Activated T-helper 17 cell treated with anti-CD3 and anti-CD28 coated beads, Interleukin-2, amount 50 U/mL, for 72 hours (primary cell): ENCODE results near the gene UBXN6. TPM values are rescaled to one million over a fixed set of nuclear protein-coding genes. Genes with fewer than 3 reads are reported as not detected.

ENCODE experiments used
- ATAC-seq: fragments of 150-1000 bp; cut with Tn5 transposase; replicated peaks from 2 replicates; pipeline ENCODE4 v1.10.0; 2021; ENCODE audit warnings: mild to moderate bottlenecking, moderate library complexity
- H3K27ac Mint-ChIP-seq: one replicate; pipeline ENCODE4 v1.8.0; 2022; ENCODE audit warnings: mixed read lengths
- H3K27me3 Mint-ChIP-seq: one replicate; pipeline ENCODE4 v1.8.0; 2022; ENCODE audit warnings: mixed read lengths
- H3K36me3 Mint-ChIP-seq: one replicate; pipeline ENCODE4 v1.8.0; 2022; ENCODE audit warnings: low read depth, mild to moderate bottlenecking, mixed read lengths
- H3K4me1 Mint-ChIP-seq: one replicate; pipeline ENCODE4 v1.8.0; 2022; ENCODE audit warnings: mixed read lengths
- H3K4me3 Mint-ChIP-seq: one replicate; pipeline ENCODE4 v1.8.0; 2022; ENCODE audit warnings: mild to moderate bottlenecking, mixed read lengths
- H3K9me3 Mint-ChIP-seq: one replicate; pipeline ENCODE4 v1.8.0; 2022; ENCODE audit warnings: mixed read lengths
- total RNA-seq, 2 donors: library from RNA; stranded (reverse); gene quantifications; one replicate each; pipeline ENCODE4 v1.2.3, GENCODE V29; 2022

Gene UBXN6
- total RNA-seq, 2 donors from 2014 or later: 37.4 to 40.1 TPM

DNA sequence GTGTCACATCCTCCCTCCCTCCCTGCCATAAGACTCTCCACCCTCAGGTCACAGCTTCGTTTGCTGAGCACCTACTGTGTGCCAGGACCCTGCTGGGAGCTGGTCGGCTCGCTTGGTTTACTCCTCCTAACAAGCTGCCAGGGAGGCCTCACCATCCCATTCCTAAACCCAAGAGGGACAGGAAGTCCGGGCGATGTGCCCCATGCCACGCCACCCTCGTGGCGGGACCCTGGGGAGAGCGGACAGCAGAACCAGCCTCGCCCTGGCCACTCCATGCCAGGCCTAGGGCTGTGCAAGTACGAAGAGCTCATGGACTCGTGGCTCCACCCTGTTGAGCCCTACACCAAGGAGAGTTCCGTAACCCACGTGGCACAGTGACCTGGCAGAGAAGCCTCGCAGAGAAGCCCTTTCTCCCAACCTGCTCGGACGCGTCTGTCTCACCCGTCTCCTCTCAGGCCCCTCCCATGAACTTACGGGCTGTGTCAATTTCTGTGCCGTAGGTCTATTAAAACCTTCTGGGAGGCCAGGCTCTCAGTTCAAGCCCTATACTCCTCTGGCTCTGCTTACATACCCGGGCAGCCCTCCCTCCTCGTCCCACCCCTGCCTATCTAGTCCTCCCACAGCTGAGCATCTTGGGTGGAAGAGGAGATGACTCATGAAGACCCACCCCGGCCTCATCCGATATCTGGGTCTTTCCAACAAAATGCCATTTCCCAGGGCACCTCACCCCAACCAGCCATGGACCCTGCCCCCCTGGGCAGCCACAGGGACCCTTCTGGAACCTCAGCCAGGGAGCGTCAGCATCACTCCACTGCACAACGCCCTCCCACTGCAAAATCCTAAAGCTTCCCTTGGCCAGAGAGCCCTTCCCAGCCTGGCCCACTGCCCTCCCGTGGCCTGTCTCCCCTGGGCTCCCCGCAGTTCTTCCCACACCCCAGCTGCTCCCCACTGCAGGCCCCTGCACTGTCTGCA, 2.6 kb downstream of the UBXN6 start:
- Mint-ChIP-seq H3K36me3 (peaks cover 20% of the 10 kb centered on the region), H3K27me3 (no peaks in the 10 kb centered on the region), H3K27ac (peak overlapping the region; percentile 41), H3K4me1 (peaks cover 15% of the 10 kb centered on the region), H3K9me3 (no peaks in the 10 kb centered on the region), H3K4me3 (no peak overlapping the region)
- no peak for ATAC-seq

DNA sequence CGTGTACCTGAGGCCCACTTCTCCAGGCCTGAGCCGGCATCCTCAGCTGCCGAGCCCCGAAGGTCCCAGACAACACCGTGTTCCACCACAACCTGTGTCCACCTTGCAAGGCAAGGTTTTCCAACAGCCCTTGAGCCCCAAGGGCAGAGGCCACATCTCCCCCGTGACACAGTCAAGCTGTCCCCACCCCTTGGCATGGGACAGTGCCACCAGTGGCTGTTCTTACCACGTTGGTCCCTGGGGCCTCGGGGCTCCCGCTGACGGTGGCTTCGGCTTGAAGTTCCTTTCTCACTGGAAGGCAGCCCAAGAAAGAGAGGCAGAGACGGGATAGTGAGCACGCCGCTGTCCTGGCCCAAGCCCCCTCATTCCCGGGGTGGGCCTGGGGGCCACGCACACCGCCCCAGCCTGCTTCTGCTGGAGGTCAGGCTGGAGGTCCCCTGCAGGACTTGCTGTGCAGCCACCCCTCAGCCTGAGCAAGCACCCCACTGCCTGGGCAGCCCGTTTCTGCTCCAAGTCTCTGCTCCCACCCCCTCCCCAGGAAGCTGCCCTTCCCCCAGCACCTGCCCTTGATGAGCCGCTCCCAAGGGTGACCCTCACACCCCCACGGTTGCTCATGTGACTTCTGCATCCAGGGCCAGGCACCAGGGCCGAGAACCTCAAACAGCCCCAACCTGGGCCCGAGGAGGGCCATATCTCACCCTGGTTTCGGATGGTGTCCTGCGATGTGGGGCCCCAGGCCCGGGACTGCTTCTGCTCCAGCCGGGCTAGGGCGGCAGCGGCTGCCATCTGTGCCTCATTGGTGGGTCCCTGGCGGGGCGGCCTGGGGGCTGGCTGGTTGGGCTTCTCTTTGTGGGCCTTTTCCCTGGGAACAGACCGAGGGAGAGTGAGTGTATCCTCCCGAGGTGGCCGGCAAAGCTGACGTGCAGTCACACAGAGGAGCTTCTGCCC, 4.1 kb downstream of the UBXN6 start:
- no peaks in the 10 kb centered on the region for H3K27me3 Mint-ChIP-seq
- no peak overlapping the region for H3K27ac Mint-ChIP-seq
- no peaks in the 10 kb centered on the region for H3K9me3 Mint-ChIP-seq
- no peak overlapping the region for H3K4me3 Mint-ChIP-seq
- peaks cover 15% of the 10 kb centered on the region for H3K4me1 Mint-ChIP-seq
- peaks cover 35% of the 10 kb centered on the region for H3K36me3 Mint-ChIP-seq
- ATAC-seq: no peak

DNA sequence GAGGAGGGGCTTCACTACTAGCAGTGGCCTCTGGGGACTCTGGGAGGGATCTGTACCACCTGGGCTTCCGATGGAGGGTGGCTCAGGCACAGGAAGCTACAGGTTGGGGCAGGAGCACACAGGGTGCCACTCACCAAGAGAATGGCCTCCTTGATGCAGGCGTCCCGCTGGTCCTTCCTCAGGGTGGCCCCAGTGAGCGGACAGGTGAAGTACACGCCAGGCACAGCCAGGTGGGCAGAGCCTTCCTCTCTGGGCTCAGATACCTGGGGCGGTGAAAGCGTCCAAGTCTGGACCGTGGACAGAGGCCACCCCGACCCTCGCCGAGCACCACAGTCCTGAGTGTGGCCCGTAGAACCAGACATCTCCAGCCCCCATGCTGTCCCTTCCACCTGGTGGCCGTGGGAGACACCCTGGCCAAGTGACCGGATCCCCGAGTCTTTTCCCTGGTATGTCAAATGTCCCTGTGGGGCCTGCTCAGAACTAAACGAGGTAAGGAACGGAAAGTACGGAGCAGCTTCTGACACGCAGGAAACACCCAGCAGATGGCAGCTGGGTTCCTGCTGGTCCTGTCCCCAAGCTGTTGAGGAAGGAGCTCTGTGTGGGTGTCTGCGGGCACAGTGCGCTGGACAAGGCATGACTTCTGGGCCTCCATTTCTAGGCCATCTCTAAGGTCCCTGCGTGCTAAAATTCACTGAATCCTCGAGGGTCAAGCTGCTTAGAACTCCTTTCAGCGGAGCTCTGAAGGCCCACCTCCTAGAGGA, 5.2 kb downstream of the UBXN6 start:
- Mint-ChIP-seq H3K27ac (no peak overlapping the region), H3K27me3 (no peaks in the 10 kb centered on the region), H3K36me3 (peaks cover 40% of the 10 kb centered on the region), H3K4me1 (peaks cover 10% of the 10 kb centered on the region), H3K4me3 (no peak overlapping the region), H3K9me3 (no peaks in the 10 kb centered on the region)
- ATAC-seq: no peak

DNA sequence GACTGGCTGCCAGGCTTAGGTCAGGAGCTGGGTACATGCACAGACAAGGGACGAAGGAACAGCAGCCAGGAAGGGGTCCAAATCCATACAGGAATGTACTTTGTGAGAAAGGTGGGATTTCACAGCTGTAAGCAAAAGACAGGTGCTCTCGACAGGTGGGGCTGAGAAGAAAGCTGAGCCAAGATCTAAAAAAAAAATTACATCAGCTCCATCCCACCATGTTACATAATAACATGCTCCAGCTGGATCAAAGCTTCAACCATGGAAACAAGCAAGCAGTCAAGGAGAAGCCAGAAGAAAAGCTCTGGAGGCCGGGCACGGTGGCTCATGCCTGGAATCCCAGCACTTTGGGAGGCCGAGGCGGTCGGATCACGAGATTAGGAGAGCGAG, 8.0 kb downstream of the UBXN6 start:
- no peak for ATAC-seq
- Mint-ChIP-seq H3K27ac (no peak overlapping the region), H3K27me3 (no peaks in the 10 kb centered on the region), H3K9me3 (no peaks in the 10 kb centered on the region), H3K4me3 (no peak overlapping the region), H3K36me3 (peaks cover 41% of the 10 kb centered on the region), H3K4me1 (no peaks in the 10 kb centered on the region)

DNA sequence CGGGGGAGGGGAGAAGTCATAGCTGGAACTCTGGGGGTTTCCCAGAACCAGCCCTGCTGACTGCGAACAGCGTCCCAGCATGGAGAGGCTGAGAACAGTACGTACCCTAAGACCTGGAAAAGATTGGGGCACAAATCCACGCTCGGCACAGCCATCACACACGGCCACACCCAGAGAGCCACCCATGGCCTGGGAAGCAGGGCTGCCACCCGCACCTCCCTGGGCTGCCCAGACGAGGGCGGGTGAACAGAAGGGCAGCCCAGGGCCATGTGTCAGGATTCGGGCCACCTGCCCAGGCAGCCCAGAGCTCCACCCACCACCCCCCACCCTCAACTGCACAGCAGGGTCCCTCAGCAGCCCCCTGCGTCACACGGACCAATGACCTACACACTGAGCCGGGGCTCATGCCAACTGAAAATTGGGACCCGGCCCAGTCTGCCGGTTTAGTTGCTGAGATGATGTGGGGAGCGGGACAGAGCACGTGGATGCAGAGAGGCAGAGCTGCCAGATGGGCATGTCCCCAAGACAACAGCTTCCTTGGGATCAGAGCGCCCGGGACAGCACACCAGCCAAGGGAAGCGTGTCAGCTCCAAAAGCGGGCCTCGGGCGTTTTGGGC, 8.5 kb downstream of the UBXN6 start:
- Mint-ChIP-seq H3K36me3 (peaks cover 46% of the 10 kb centered on the region), H3K27ac (no peak overlapping the region), H3K4me3 (no peak overlapping the region), H3K9me3 (no peaks in the 10 kb centered on the region), H3K4me1 (no peaks in the 10 kb centered on the region), H3K27me3 (no peaks in the 10 kb centered on the region)
- no peak for ATAC-seq

DNA sequence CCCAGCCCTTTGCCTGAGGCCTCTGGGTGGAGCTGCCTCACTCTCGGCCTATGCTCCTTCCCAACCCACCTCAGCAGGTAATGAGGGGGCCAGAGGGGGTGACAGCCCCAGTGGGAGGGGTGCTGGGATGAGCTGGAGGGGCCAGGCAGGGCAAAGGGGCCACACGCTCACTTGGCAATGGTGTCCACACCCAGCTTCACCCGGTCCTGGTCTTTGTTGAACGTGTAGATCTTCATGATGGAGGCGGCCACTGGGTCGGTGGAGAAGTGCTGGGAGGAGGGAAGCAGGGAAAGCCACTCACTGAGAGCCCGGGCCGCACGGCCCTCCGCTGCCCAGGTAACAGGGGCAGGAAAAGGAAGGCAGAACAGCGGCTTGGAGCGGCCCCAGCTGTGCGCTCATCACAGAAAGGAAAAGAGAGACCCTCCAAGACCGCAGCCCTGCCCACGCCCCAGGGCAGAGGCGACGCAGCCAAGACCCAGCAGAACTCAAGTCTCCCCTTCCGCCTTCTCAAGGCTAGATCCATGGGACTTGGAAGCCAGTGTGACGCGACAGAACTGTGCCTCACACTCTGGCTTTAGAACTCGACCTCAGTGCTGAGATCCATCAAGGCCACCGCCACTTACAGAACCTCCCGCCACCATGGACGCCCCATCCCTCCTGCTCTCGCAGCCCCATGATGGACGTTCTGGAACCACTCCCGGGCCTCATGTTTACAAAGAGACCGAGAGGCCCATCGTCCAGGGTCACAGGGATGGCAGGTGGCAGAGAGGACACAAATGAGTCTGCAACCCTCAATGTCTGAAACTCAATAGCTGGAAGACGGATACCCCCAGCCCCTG, 9.2 kb downstream of the UBXN6 start:
- Mint-ChIP-seq H3K9me3 (no peaks in the 10 kb centered on the region), H3K36me3 (peaks cover 46% of the 10 kb centered on the region), H3K27me3 (no peaks in the 10 kb centered on the region), H3K27ac (no peak overlapping the region), H3K4me1 (no peaks in the 10 kb centered on the region), H3K4me3 (no peak overlapping the region)
- ATAC-seq: no peak

DNA sequence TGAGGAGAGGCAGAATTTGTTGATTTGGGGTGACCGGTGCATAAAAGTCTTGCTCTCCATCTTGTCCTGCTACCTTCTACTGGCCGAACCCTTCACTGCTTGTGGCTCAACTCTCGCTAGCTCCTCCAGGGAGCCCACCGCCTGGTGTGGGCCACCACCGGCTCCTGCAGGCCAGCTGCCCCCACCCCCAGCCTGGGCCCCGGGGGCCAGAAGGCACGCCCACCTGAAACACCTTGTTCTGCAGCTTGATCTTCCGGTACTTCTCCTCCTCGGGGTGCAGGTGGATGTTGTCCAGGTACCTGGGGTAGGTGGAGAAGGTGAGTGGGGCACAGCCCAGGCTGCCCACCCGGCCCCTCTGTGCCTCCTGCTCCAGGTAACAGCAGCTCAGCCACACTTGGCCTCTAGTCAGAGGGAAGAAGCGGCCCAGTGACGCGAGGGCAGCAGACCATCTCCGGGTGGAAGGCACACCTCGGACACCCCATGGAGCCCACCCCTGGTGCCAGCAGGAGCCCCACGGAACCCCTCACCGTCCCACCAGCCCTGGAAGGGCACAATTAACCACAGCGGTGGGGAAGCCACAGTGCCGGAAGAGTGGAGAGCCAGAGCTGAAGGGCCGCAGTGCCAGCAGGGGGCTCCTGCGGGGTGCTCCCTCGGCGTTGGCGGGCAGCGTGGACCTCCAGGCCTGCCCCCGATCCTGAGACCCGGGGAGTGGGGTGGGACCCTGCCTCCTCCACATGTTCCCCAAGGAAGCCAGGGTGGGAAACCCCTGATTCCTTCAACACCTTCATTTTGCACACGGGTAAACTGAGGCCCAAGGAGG, 10.1 kb downstream of the UBXN6 start:
- Mint-ChIP-seq H3K4me3 (no peak overlapping the region), H3K27me3 (no peaks in the 10 kb centered on the region), H3K4me1 (no peaks in the 10 kb centered on the region), H3K36me3 (peaks cover 46% of the 10 kb centered on the region), H3K27ac (no peak overlapping the region), H3K9me3 (no peaks in the 10 kb centered on the region)
- ATAC-seq: no peak

DNA sequence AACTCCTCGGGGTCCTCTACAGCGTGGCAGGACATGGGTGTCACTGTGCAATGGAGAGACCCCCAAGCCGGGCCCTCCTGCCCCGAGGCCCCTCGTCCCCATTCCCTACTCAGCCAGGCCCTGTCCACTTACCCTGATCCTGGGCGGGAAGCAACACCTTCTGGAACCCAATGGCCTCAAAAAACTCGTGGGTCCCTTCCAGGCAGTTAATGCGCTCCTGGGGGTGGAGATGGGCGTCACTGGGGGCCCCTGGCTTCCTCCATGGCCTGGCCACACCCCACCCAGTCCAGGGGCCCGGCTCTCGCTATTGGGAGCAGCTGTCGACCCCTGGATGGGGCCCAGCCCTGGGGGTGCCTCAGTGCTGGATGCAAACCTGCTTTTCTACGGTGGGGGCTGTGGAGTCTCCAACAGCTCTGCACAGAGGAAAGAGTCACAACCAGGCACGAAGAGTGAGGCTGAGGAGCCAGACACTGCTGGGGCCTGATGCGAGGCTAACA, 10.8 kb downstream of the UBXN6 start:
- no peak overlapping the region for H3K27ac Mint-ChIP-seq
- no peaks in the 10 kb centered on the region for H3K27me3 Mint-ChIP-seq
- ATAC-seq: no peak
- H3K4me1 Mint-ChIP-seq: no peaks in the 10 kb centered on the region
- no peak overlapping the region for H3K4me3 Mint-ChIP-seq
- no peaks in the 10 kb centered on the region for H3K9me3 Mint-ChIP-seq
- peaks cover 49% of the 10 kb centered on the region for H3K36me3 Mint-ChIP-seq

DNA sequence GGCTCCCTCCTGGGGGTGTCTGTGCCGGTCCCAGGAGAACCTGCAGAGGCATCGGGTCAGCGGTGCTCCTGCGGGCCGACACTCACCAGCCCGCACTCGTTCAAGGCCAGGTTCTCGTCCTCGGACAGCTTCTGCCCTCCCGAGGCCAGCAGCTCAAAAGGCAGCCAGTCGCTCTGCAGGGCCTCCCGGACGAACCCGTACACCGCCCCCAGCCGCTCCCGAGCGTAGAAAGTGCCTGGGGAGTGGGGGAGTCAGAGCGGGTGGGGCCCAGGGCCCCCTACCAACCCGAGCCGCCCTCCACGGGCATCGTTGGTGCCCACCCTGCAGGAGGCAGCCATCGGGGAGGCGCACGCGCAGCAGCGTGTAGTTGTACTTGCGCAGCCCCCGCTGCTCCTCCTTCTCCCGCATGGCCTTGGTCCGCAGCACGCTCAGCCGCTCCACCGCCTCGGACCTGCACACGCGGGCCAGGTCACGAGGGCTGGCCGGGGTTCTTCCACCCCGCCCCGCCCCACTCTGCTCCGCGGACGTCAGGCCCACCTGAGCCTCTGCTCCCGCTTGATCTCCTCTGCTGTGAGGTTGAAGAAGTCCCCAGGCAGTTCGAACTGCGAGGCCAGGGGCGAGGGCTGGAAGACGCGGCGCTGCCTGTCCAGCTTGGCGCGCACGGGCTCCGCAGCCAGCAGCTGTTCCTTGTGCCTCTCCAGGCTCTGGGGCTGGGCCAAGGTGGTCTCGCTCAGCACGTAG, 11.5 kb downstream of the UBXN6 start:
- Mint-ChIP-seq H3K36me3 (peaks cover 43% of the 10 kb centered on the region), H3K9me3 (no peaks in the 10 kb centered on the region), H3K4me1 (no peaks in the 10 kb centered on the region), H3K4me3 (no peak overlapping the region), H3K27me3 (no peaks in the 10 kb centered on the region), H3K27ac (no peak overlapping the region)
- no peak for ATAC-seq

DNA sequence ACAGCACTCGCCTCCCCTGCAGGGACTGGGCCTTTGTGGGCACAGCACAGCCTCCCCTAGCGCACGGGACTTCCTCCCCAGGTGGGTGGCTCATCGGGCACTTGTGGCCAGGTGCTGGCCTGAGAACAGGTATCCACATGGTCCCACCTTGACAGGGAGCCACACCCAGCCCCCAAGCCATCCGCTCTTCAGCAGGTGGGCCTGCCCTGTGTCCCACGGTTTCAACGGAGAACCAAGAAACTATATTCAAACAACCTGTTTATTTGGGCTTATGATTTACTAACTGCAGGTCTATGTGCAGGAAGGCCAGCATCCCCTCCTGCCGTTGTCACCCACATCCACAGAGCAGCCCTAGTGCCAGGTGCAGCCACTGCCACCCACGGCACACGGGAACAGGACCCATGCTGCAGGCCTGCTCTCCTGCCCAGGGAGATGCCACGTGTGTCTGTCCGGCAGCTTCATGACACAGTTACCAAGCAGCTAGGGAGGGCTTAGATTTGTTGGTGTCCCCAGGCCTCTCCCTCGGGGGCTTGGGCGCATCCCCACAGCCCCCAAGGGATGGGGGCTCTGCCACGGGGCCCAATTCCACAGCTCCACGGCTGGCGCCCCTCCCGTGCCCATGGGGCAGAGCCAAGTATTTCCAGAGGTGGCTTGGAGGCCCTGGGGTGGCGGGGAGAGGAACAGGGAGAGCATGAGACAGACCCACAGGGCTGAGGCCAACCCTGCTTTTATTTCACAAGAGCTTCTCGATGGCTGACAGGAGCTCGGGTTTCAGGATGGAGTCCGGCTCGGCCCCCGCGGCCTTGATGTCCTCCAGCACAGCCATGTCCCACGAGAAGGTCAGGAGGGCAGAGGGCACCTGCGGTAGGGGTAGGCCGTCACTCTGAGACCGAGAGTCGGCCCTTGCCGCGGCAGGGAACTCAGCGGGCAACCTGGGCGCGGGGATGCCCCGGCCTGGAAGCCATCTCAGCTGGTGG, 12.5 kb downstream of the UBXN6 start:
- no peak overlapping the region for H3K4me3 Mint-ChIP-seq
- H3K9me3 Mint-ChIP-seq: no peaks in the 10 kb centered on the region
- H3K4me1 Mint-ChIP-seq: no peaks in the 10 kb centered on the region
- no peak for ATAC-seq
- H3K27ac Mint-ChIP-seq: no peak overlapping the region
- H3K36me3 Mint-ChIP-seq: peaks cover 40% of the 10 kb centered on the region
- no peaks in the 10 kb centered on the region for H3K27me3 Mint-ChIP-seq
